ENCODE data around the gene CEP112. TPM values are rescaled to one million over a fixed set of nuclear protein-coding genes. Genes with fewer than 3 reads are reported as not detected.

Gene CEP112
- total and polyA plus RNA-seq, 2 donors (not counting 3 experiments of a cell fraction or from before 2014, with no cell fraction given): 1.5 to 25.3 TPM

DNA sequence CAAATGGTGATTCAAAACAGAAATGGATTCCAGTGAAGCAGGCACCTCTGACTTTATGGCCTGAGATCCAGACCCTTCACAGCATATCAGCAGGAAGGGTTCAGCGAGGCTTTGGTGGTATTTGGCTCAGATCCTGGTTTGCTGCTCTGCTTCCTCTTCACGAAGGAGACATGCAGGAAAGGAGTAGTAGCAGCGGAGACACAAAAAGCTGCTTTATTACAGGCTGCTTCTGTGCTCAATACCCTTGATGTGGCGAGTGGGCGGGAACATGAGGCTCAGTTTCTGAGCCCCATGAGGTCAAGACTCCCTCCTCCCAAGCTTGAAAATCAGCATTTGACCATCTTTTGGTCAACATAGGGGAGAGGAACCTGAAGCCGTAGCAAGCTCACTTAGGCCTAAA, 417.1 kb downstream of the CEP112 start:
- Histone ChIP-seq H3K27me3 (ENCODE audit: control insufficient read depth in 2 of 2, insufficient read depth in 2 of 2, low read length in 2 of 2) (no peaks in the 10 kb centered on the region), H3K4me1 (ENCODE audit: control insufficient read depth, extremely low read depth, insufficient read depth, low read length) (no peaks in the 10 kb centered on the region), H3K4me3 (replicated peaks in 1 of 3; ENCODE audit: insufficient read depth in 1 of 3, low read depth in 1 of 3, low read length in 3 of 3) (no peak overlapping the region), H3K36me3 (ENCODE audit: control insufficient read depth in 2 of 2, extremely low read depth in 1 of 2, insufficient read depth in 2 of 2, low read length in 2 of 2) (no peaks in the 10 kb centered on the region), H3K9me1 (replicated peaks; ENCODE audit: control insufficient read depth, extremely low read depth, insufficient read depth, low read length) (no peaks in the 10 kb centered on the region), H2AFZ (ENCODE audit: low read depth, low read length) (no peak overlapping the region), H4K20me1 (replicated peaks; ENCODE audit: control insufficient read depth, extremely low read depth, insufficient read depth, low read length) (no peaks in the 10 kb centered on the region), H3K4me2 (ENCODE audit: insufficient read depth, low read length) (no peak overlapping the region), H3K9ac (replicated peaks; ENCODE audit: extremely low read depth, insufficient read depth, low read length) (no peak overlapping the region), H3K79me2 (ENCODE audit: control insufficient read depth, insufficient read depth, low read length) (no peaks in the 10 kb centered on the region), H3K27ac (ENCODE audit: insufficient read depth, low read depth, low read length) (no peak overlapping the region), H3K9me3 (replicated peaks; ENCODE audit: control insufficient read depth, insufficient read depth, low read length) (no peaks in the 10 kb centered on the region)
- intact Hi-C loops (cut with micrococcal nuclease) (no loop called here), dilution Hi-C loops (cut with MboI; ENCODE audit: extremely low pct_ligation_motif_present, low sequenced_read_pairs) (no loop called here)
- POLR2A ChIA-PET: no interaction called here
- no peak for FAIRE-seq
- TF ChIP-seq, protein P1, sequence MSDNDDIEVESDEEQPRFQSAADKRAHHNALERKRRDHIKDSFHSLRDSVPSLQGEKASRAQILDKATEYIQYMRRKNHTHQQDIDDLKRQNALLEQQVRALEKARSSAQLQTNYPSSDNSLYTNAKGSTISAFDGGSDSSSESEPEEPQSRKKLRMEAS (IDR thresholded peaks at IDR 0.05; ENCODE audit: insufficient read depth, insufficient read length): no peak
- no peak for TF ChIP-seq MYC (IDR thresholded peaks at IDR 0.05; ENCODE audit: low read depth, low read length)
- TF ChIP-seq FOS (IDR thresholded peaks at IDR 0.05; ENCODE audit: borderline replicate concordance, insufficient read depth, low read length): no peak
- no peak for TF ChIP-seq JUN (IDR thresholded peaks at IDR 0.05; ENCODE audit: borderline replicate concordance, insufficient read depth, insufficient read length, low read depth)
- TF ChIP-seq POLR2AphosphoS5 (IDR thresholded peaks at IDR 0.05; ENCODE audit: insufficient read depth, low read depth, low read length): no peak
- TF ChIP-seq, protein P2, sequence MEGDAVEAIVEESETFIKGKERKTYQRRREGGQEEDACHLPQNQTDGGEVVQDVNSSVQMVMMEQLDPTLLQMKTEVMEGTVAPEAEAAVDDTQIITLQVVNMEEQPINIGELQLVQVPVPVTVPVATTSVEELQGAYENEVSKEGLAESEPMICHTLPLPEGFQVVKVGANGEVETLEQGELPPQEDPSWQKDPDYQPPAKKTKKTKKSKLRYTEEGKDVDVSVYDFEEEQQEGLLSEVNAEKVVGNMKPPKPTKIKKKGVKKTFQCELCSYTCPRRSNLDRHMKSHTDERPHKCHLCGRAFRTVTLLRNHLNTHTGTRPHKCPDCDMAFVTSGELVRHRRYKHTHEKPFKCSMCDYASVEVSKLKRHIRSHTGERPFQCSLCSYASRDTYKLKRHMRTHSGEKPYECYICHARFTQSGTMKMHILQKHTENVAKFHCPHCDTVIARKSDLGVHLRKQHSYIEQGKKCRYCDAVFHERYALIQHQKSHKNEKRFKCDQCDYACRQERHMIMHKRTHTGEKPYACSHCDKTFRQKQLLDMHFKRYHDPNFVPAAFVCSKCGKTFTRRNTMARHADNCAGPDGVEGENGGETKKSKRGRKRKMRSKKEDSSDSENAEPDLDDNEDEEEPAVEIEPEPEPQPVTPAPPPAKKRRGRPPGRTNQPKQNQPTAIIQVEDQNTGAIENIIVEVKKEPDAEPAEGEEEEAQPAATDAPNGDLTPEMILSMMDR (IDR thresholded peaks at IDR 0.05; ENCODE audit: extremely low read depth in 1 of 2, insufficient read depth in 1 of 2, low read depth in 1 of 2, low read length in 2 of 2): no peak
- TF ChIP-seq GATA2 (IDR thresholded peaks at IDR 0.05; ENCODE audit: insufficient read depth, insufficient read length, low read depth, low read length): no peak
- CTCF ChIA-PET: interaction anchor here (1.4 kb wide), 1 partner anchor 10 kb away, joined by 4 read pairs; no protein-coding TSS in a partner anchor
- no TSS peak for BruUV-seq (replicated peaks)
- peak; percentile 72 for DNase-seq (ENCODE audit: low read depth, low spot score)

All from endothelial cell of umbilical vein (primary cell).